Neuronal stem cell (in vitro differentiated cells): ENCODE results near the gene ZRANB1.
"Not testable (repeated sequence)": the region's sequence is repeated elsewhere in the genome, so short reads cannot be mapped to it uniquely, and the experiment has no call there.

ENCODE experiments used
- DNase-seq: peaks from one replicate; pipeline ENCODE4 v3.0.0-alpha.2; 2013; ENCODE audit warnings: low spot score
- H2AFZ ChIP-seq: one replicate; pipeline ENCODE4 v1.6.1; 2013; ENCODE audit warnings: mild to moderate bottlenecking, low read length, inconsistent platforms
- H2AK5ac ChIP-seq: 2 replicates; pipeline ENCODE4 v1.6.1; 2013; ENCODE audit warnings: low read depth, mild to moderate bottlenecking, inconsistent platforms, low read length, moderate library complexity, mixed read lengths
- H2BK120ac ChIP-seq: 2 replicates; pipeline ENCODE4 v1.6.1; 2013; ENCODE audit warnings: low read depth, mild to moderate bottlenecking, inconsistent platforms, low read length, moderate library complexity, mixed read lengths
- H2BK12ac ChIP-seq: one replicate; pipeline ENCODE4 v1.6.1; 2013; ENCODE audit warnings: low read length, inconsistent platforms
- H2BK15ac ChIP-seq: 2 replicates; pipeline ENCODE4 v1.6.1; 2013; ENCODE audit warnings: mild to moderate bottlenecking, low read length, inconsistent platforms, mixed read lengths
- H2BK5ac ChIP-seq: one replicate; pipeline ENCODE4 v1.6.1; 2013; ENCODE audit warnings: inconsistent platforms, mild to moderate bottlenecking, low read length, moderate library complexity
- H3K14ac ChIP-seq: one replicate; pipeline ENCODE4 v1.6.1; 2013; ENCODE audit warnings: low read length, inconsistent platforms
- H3K18ac ChIP-seq: 2 replicates; pipeline ENCODE4 v1.6.1; 2013; ENCODE audit warnings: low read length, inconsistent platforms
- H3K23ac ChIP-seq: 2 replicates; pipeline ENCODE4 v1.6.1; 2013; ENCODE audit warnings: low read depth, mild to moderate bottlenecking, mixed read lengths, low read length, inconsistent platforms; ENCODE audit not compliant: poor library complexity
- H3K27ac ChIP-seq: replicated peaks from 3 replicates; pipeline ENCODE4 v1.5.1; 2013; ENCODE audit warnings: low read length, inconsistent platforms
- H3K27me3 ChIP-seq, 3 experiments: 2 replicates each; pipeline ENCODE4 v1.6.1; 2013; ENCODE audit warnings: low read length in 3 of 3, mild to moderate bottlenecking in 2 of 3, inconsistent platforms in 1 of 3, low read depth in 1 of 3, mixed read lengths in 1 of 3, moderate library complexity in 1 of 3; ENCODE audit not compliant: control insufficient read depth in 3 of 3, insufficient read depth in 3 of 3
- H3K36me3 ChIP-seq, 2 donors: replicated peaks in 1 of 2; 2 replicates each; pipeline ENCODE4 v1.6.1; 2013; ENCODE audit warnings: low read length in 2 of 2; ENCODE audit not compliant: control insufficient read depth in 2 of 2, insufficient read depth in 2 of 2
- H3K4ac ChIP-seq: 2 replicates; pipeline ENCODE4 v1.6.1; 2013; ENCODE audit warnings: inconsistent platforms, mild to moderate bottlenecking, low read length, moderate library complexity
- H3K4me1 ChIP-seq, 2 donors: 1 replicate in 1 of 2; 2 replicates in 1 of 2; pipeline ENCODE4 v1.6.1; 2013; ENCODE audit warnings: low read length in 2 of 2, low read depth in 1 of 2; ENCODE audit not compliant: control insufficient read depth in 2 of 2, insufficient read depth in 1 of 2
- H3K4me2 ChIP-seq: one replicate; pipeline ENCODE4 v1.6.1; 2013; ENCODE audit warnings: mild to moderate bottlenecking, low read length, inconsistent platforms; ENCODE audit not compliant: insufficient read depth, poor library complexity, severe bottlenecking
- H3K4me3 ChIP-seq, 2 donors: 2 replicates each; pipeline ENCODE4 v1.5.1; 2013; ENCODE audit warnings: low read length in 2 of 2, mild to moderate bottlenecking in 2 of 2, inconsistent platforms in 1 of 2, moderate library complexity in 1 of 2
- H3K79me1 ChIP-seq: one replicate; pipeline ENCODE4 v1.6.1; 2013; ENCODE audit warnings: low read depth, mild to moderate bottlenecking, inconsistent platforms, low read length, moderate library complexity
- H3K9ac ChIP-seq: one replicate; pipeline ENCODE4 v1.6.1; 2013; ENCODE audit warnings: mild to moderate bottlenecking, low read depth, low read length, inconsistent platforms; ENCODE audit not compliant: poor library complexity
- H3K9me3 ChIP-seq, 2 donors: replicated peaks in 1 of 2; 2 replicates each; pipeline versions ENCODE3 to v1.6.1; 2013; ENCODE audit warnings: low read length in 2 of 2, mild to moderate bottlenecking in 2 of 2, inconsistent platforms in 1 of 2, low read depth in 1 of 2, mixed read lengths in 1 of 2, moderate library complexity in 1 of 2; ENCODE audit not compliant: control insufficient read depth in 2 of 2, insufficient read depth in 1 of 2
- H4K8ac ChIP-seq: one replicate; pipeline ENCODE4 v1.6.1; 2013; ENCODE audit warnings: low read depth, mild to moderate bottlenecking, inconsistent platforms, low read length, moderate library complexity
- H4K91ac ChIP-seq: one replicate; pipeline ENCODE4 v1.6.1; 2013; ENCODE audit warnings: low read length, low read depth, mild to moderate bottlenecking, inconsistent platforms; ENCODE audit not compliant: poor library complexity
- WGBS, 2 donors: extraction: QIAGEN DNeasy Blood & Tissue Kit; methylation state at CpG; one replicate each; pipeline ENCODE4 v1.1.7; 2013; ENCODE audit warnings: missing lambda C conversion rate in 2 of 2, mixed read lengths in 1 of 2; ENCODE audit not compliant: insufficient read length in 2 of 2, insufficient replicate concordance in 1 of 2; ENCODE audit errors: extremely low coverage in 2 of 2; 5-methylcytosine and 5-hydroxymethylcytosine counted together

ZRANB1 gene

GRCh38 chr10:124912101-124912886 is 29.6 kb upstream of the ZRANB1 start:
- no peak overlapping the region for H4K91ac ChIP-seq
- no peak overlapping the region for H3K23ac ChIP-seq
- no peak overlapping the region for H3K4me3 ChIP-seq
- no peaks in the 10 kb centered on the region for H3K36me3 ChIP-seq
- no peak overlapping the region for H3K4me2 ChIP-seq
- no peak for DNase-seq
- H3K4me1 ChIP-seq = peaks cover 4 to 10% of the 10 kb centered on the region in 2 donors
- H2AK5ac ChIP-seq = no peak overlapping the region
- no CpG with 5 or more reads among the region's 5 CpGs for WGBS, 2 donors
- no peak overlapping the region for H3K14ac ChIP-seq
- H3K27ac ChIP-seq = no peak overlapping the region
- H3K79me1 ChIP-seq = no peaks in the 10 kb centered on the region
- H2BK120ac ChIP-seq = no peak overlapping the region
- no peaks in the 10 kb centered on the region for H3K27me3 ChIP-seq
- no peak overlapping the region for H2BK5ac ChIP-seq
- no peak overlapping the region for H4K8ac ChIP-seq
- no peak overlapping the region for H2BK15ac ChIP-seq
- H2BK12ac ChIP-seq = no peak overlapping the region
- no peak overlapping the region for H3K4ac ChIP-seq
- H3K9me3 ChIP-seq = no peaks in the 10 kb centered on the region
- no peak overlapping the region for H3K18ac ChIP-seq
- no peak overlapping the region for H3K9ac ChIP-seq
- H2AFZ ChIP-seq = peak overlapping the region; percentile 79

GRCh38 chr10:124913167-124913566 is 28.8 kb upstream of the ZRANB1 start:
- Histone ChIP-seq H2BK12ac (no peak overlapping the region), H2AK5ac (no peak overlapping the region), H3K18ac (no peak overlapping the region), H3K4me2 (no peak overlapping the region), H3K4ac (no peak overlapping the region), H2BK15ac (no peak overlapping the region), H2BK120ac (no peak overlapping the region), H3K23ac (no peak overlapping the region), H2BK5ac (no peak overlapping the region), H3K9me3 (no peaks in the 10 kb centered on the region), H4K8ac (no peak overlapping the region), H4K91ac (no peak overlapping the region), H2AFZ (no peak overlapping the region), H3K27me3 (no peaks in the 10 kb centered on the region), H3K14ac (no peak overlapping the region), H3K36me3 (no peaks in the 10 kb centered on the region), H3K4me3 (no peak overlapping the region), H3K27ac (no peak overlapping the region), H3K9ac (no peak overlapping the region), H3K4me1 (peaks cover 4 to 10% of the 10 kb centered on the region in 2 donors), H3K79me1 (peaks cover 3% of the 10 kb centered on the region)
- WGBS, 2 donors = no CpG with 5 or more reads among the region's 3 CpGs
- no peak for DNase-seq

GRCh38 chr10:124914398-124914797 is 27.5 kb upstream of the ZRANB1 start:
- DNase-seq, H3K36me3 ChIP-seq, H2BK12ac ChIP-seq, H2BK5ac ChIP-seq, H2BK15ac ChIP-seq, H4K8ac ChIP-seq, H2BK120ac ChIP-seq, H4K91ac ChIP-seq, H3K9ac ChIP-seq, H3K79me1 ChIP-seq, H3K27me3 ChIP-seq, H3K4ac ChIP-seq, H2AK5ac ChIP-seq, H3K14ac ChIP-seq, H3K23ac ChIP-seq, H2AFZ ChIP-seq, H3K4me3 ChIP-seq, H3K18ac ChIP-seq, H3K27ac ChIP-seq, H3K9me3 ChIP-seq, H3K4me2 ChIP-seq: not testable (repeated sequence)
- peaks cover 6 to 14% of the 10 kb centered on the region in 2 donors for H3K4me1 ChIP-seq
- no CpG with 5 or more reads among the region's 16 CpGs for WGBS, 2 donors

GRCh38 chr10:124916098-124916584 is 25.8 kb upstream of the ZRANB1 start:
- no peak overlapping the region for H2BK5ac ChIP-seq
- peak overlapping the region; percentile 86 to 96 for H3K4me3 ChIP-seq
- H3K9ac ChIP-seq = peak overlapping the region; percentile 98
- DNase-seq = no peak
- no peaks in the 10 kb centered on the region for H3K27me3 ChIP-seq
- peak overlapping the region; percentile 97 for H3K18ac ChIP-seq
- H3K23ac ChIP-seq = peak overlapping the region; percentile 100
- H3K4me2 ChIP-seq = peak overlapping the region; percentile 54
- no peak overlapping the region for H2AK5ac ChIP-seq
- H3K4ac ChIP-seq = no peak overlapping the region
- H3K4me1 ChIP-seq = peaks cover 6 to 14% of the 10 kb centered on the region in 2 donors
- no peaks in the 10 kb centered on the region for H3K9me3 ChIP-seq
- H2BK120ac ChIP-seq = no peak overlapping the region
- no peak overlapping the region for H3K27ac ChIP-seq
- no peak overlapping the region for H2BK15ac ChIP-seq
- WGBS, 2 donors = no CpG with 5 or more reads among the region's 13 CpGs
- no peaks in the 10 kb centered on the region for H3K36me3 ChIP-seq
- H4K8ac ChIP-seq = no peak overlapping the region
- H3K79me1 ChIP-seq = peaks cover 3% of the 10 kb centered on the region
- peak overlapping the region; percentile 96 for H2AFZ ChIP-seq
- peak overlapping the region; percentile 56 for H3K14ac ChIP-seq
- H4K91ac ChIP-seq = no peak overlapping the region
- no peak overlapping the region for H2BK12ac ChIP-seq
